H9 (cell line): ENCODE results near the gene RNF224. TPM values are rescaled to one million over a fixed set of nuclear protein-coding genes. Genes with fewer than 3 reads are reported as not detected.

Experiments used
- DNase-seq: peaks from one replicate; pipeline ENCODE4 v3.0.0-alpha.2; 2017
- H2AFZ ChIP-seq: one replicate; pipeline ENCODE4 v1.6.1; 2013; ENCODE audit warnings: mild to moderate bottlenecking, low read length, control low read depth, moderate library complexity
- H2AK5ac ChIP-seq: 2 replicates; pipeline ENCODE4 v1.6.1; 2013; ENCODE audit warnings: low read length, control low read depth, mixed read lengths; ENCODE audit not compliant: insufficient read length
- H2BK120ac ChIP-seq: one replicate; pipeline ENCODE4 v1.6.1; 2013; ENCODE audit warnings: low read depth, mild to moderate bottlenecking, low read length, control low read depth, inconsistent platforms; ENCODE audit not compliant: poor library complexity, severe bottlenecking
- H2BK12ac ChIP-seq: 2 replicates; pipeline ENCODE4 v1.6.1; 2013; ENCODE audit warnings: low read length, control low read depth, mixed read lengths, low read depth; ENCODE audit not compliant: insufficient read length
- H2BK15ac ChIP-seq: 2 replicates; pipeline ENCODE4 v1.6.1; 2013; ENCODE audit warnings: low read depth, low read length, control low read depth
- H2BK20ac ChIP-seq: one replicate; pipeline ENCODE4 v1.6.1; 2013; ENCODE audit warnings: low read depth, mild to moderate bottlenecking, low read length, control low read depth, inconsistent platforms; ENCODE audit not compliant: poor library complexity, severe bottlenecking
- H2BK5ac ChIP-seq: 2 replicates; pipeline ENCODE4 v1.6.1; 2013; ENCODE audit warnings: low read length, control low read depth, mixed read lengths; ENCODE audit not compliant: insufficient read length
- H3K14ac ChIP-seq: 2 replicates; pipeline ENCODE4 v1.6.1; 2013; ENCODE audit warnings: low read length, control low read depth; ENCODE audit not compliant: insufficient read depth
- H3K18ac ChIP-seq: 2 replicates; pipeline ENCODE4 v1.6.1; 2013; ENCODE audit warnings: low read depth, mild to moderate bottlenecking, mixed read lengths, low read length, control low read depth; ENCODE audit not compliant: insufficient read length
- H3K23ac ChIP-seq: 2 replicates; pipeline ENCODE4 v1.6.1; 2013; ENCODE audit warnings: low read length, control low read depth, mixed read lengths, low read depth; ENCODE audit not compliant: insufficient read length
- H3K23me2 ChIP-seq: 2 replicates; pipeline ENCODE4 v1.6.1; 2013; ENCODE audit warnings: low read depth, mild to moderate bottlenecking, mixed read lengths, low read length, control low read depth; ENCODE audit not compliant: insufficient read length, poor library complexity, severe bottlenecking
- H3K27ac ChIP-seq: 2 replicates; pipeline ENCODE4 v1.5.1; 2013; ENCODE audit warnings: low read length, control low read depth, mixed read lengths, low read depth; ENCODE audit not compliant: insufficient read length
- H3K27me3 ChIP-seq: 2 replicates; pipeline ENCODE4 v1.6.1; 2013; ENCODE audit warnings: low read length, control low read depth, inconsistent platforms; ENCODE audit not compliant: insufficient read depth
- H3K4ac ChIP-seq: 2 replicates; pipeline ENCODE4 v1.6.1; 2013; ENCODE audit warnings: low read depth, mild to moderate bottlenecking, control low read depth, inconsistent platforms, low read length, moderate library complexity
- H3K4me1 ChIP-seq: 2 replicates; pipeline ENCODE4 v1.6.1; 2013; ENCODE audit warnings: low read length, control low read depth, inconsistent platforms; ENCODE audit not compliant: insufficient read depth
- H3K4me2 ChIP-seq: 2 replicates; pipeline ENCODE4 v1.6.1; 2013; ENCODE audit warnings: low read length, control low read depth, mixed read lengths; ENCODE audit not compliant: insufficient read length, insufficient read depth
- H3K56ac ChIP-seq: 2 replicates; pipeline ENCODE4 v1.6.1; 2013; ENCODE audit warnings: low read depth, mild to moderate bottlenecking, mixed read lengths, low read length, control low read depth; ENCODE audit not compliant: insufficient read length
- H3K79me1 ChIP-seq: 2 replicates; pipeline ENCODE4 v1.6.1; 2013; ENCODE audit warnings: low read depth, mild to moderate bottlenecking, moderate library complexity, low read length, control low read depth, inconsistent platforms; ENCODE audit not compliant: insufficient read depth, poor library complexity, severe bottlenecking
- H3K79me2 ChIP-seq: 2 replicates; pipeline ENCODE4 v1.6.1; 2013; ENCODE audit warnings: low read length, control low read depth, inconsistent platforms; ENCODE audit not compliant: insufficient read depth
- H3K9ac ChIP-seq: 2 replicates; pipeline ENCODE4 v1.6.1; 2013; ENCODE audit warnings: low read length, control low read depth, mixed read lengths; ENCODE audit not compliant: insufficient read length; ENCODE audit errors: extremely low read depth
- H3K9me3 ChIP-seq: one replicate; pipeline ENCODE4 v1.6.1; 2013; ENCODE audit warnings: low read depth, low read length, inconsistent platforms; ENCODE audit not compliant: control insufficient read depth
- H3T11ph ChIP-seq: one replicate; pipeline ENCODE4 v1.6.1; 2013; ENCODE audit warnings: mild to moderate bottlenecking, low read length, control low read depth, inconsistent platforms
- H4K20me1 ChIP-seq: one replicate; pipeline ENCODE4 v1.6.1; 2013; ENCODE audit not compliant: control insufficient read depth, insufficient read length, insufficient read depth
- H4K5ac ChIP-seq: 2 replicates; pipeline ENCODE4 v1.6.1; 2013; ENCODE audit warnings: low read depth, mild to moderate bottlenecking, mixed read lengths, low read length, control low read depth; ENCODE audit not compliant: insufficient read length
- H4K8ac ChIP-seq: replicated peaks from 2 replicates; pipeline ENCODE4 v1.6.1; 2013; ENCODE audit warnings: low read length, control low read depth, mixed read lengths, low read depth; ENCODE audit not compliant: insufficient read length
- H4K91ac ChIP-seq: 2 replicates; pipeline ENCODE4 v1.6.1; 2013; ENCODE audit warnings: low read depth, mild to moderate bottlenecking, moderate library complexity, mixed read lengths, low read length, control low read depth; ENCODE audit not compliant: insufficient read length
- H3K27ac Mint-ChIP-seq, 3 experiments: 2 replicates in 2 of 3; 3 replicates in 1 of 3; pipeline ENCODE4 v1.8.0; 2020 to 2021; ENCODE audit warnings: mixed read lengths in 3 of 3, mild to moderate bottlenecking in 1 of 3, moderate library complexity in 1 of 3
- H3K27me3 Mint-ChIP-seq: 2 replicates; pipeline ENCODE4 v1.8.0; 2021; ENCODE audit warnings: low read depth, mild to moderate bottlenecking, moderate library complexity, mixed read lengths
- H3K36me3 Mint-ChIP-seq, 3 experiments: 2 replicates in 2 of 3; 3 replicates in 1 of 3; pipeline ENCODE4 v1.8.0; 2020 to 2021; ENCODE audit warnings: low read depth in 3 of 3, mixed read lengths in 3 of 3; ENCODE audit not compliant: insufficient read depth in 1 of 3
- H3K4me1 Mint-ChIP-seq, 2 experiments: 2 replicates each; pipeline ENCODE4 v1.8.0; 2020; ENCODE audit warnings: mixed read lengths in 2 of 2
- H3K4me3 Mint-ChIP-seq, 2 experiments: 2 replicates in 1 of 2; 3 replicates in 1 of 2; pipeline ENCODE4 v1.8.0; 2020 to 2021; ENCODE audit warnings: mild to moderate bottlenecking in 2 of 2, mixed read lengths in 2 of 2, moderate library complexity in 1 of 2
- H3K9me3 Mint-ChIP-seq, 2 experiments: 2 replicates in 1 of 2; 3 replicates in 1 of 2; pipeline ENCODE4 v1.8.0; 2020; ENCODE audit warnings: mild to moderate bottlenecking in 2 of 2, mixed read lengths in 2 of 2, moderate library complexity in 1 of 2
- WGBS: extraction: QIAGEN DNeasy Blood & Tissue Kit; methylation state at CpG from one replicate; pipeline ENCODE4 v1.1.7; 2013; ENCODE audit warnings: missing lambda C conversion rate, low lambda C conversion rate, mixed read lengths; ENCODE audit not compliant: insufficient read length; ENCODE audit errors: extremely low coverage; 5-methylcytosine and 5-hydroxymethylcytosine counted together
- total RNA-seq: library from RNA; stranded (reverse); gene quantifications from 2 replicates; pipeline ENCODE4 v1.2.1, GENCODE V29; 2021
- TF ChIP-seq, protein P1 (sequence below): fragments of 200-600 bp; sonication (generic); conservative IDR thresholded peaks from 3 replicates; pipeline ENCODE4 v1.8.0; 2021; ENCODE audit warnings: antibody characterized with exemption, mild to moderate bottlenecking

RNF224 gene
- total RNA-seq, 1 experiment from 2014 or later: 0.15 TPM

DNA sequence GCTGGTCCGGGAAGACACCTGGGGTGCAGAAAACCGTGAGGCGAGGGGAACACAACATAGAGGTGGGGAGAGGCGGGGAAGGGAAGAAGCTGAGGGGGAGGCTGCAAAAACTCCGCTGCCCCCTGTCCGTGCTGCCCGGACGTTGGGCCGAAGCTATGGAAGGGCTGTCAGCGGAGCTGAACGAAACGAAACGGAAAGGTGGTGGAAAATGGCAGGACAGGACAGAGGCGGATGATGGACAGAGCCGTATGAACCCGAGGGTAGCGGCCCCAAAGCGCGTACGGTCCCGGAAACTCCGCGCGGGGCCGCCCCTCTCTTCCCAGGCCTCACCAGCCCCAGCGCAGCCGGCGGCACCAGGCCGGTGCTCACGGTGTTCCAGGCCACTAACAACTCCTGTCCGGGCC lies 39.2 kb upstream of the RNF224 start:
- Histone ChIP-seq H3K9ac (peak overlapping the region; percentile 41), H2BK120ac (no peak overlapping the region), H2BK12ac (no peak overlapping the region), H3K79me1 (peaks cover 6% of the 10 kb centered on the region), H2AFZ (no peak overlapping the region), H3K23me2 (peaks cover 13% of the 10 kb centered on the region), H3K4ac (no peak overlapping the region), H3K56ac (no peak overlapping the region), H3K4me2 (peak overlapping the region; percentile 82), H3T11ph (no peak overlapping the region), H3K27ac (no peak overlapping the region), H3K79me2 (peaks cover 10% of the 10 kb centered on the region; the same call in 1 of the 2 replicates), H2AK5ac (no peak overlapping the region), H3K9me3 (no peaks in the 10 kb centered on the region), H2BK15ac (no peak overlapping the region), H4K5ac (no peak overlapping the region), H3K18ac (peak overlapping the region; percentile 37), H4K91ac (no peak overlapping the region), H3K14ac (no peak overlapping the region), H3K27me3 (no peaks in the 10 kb centered on the region), H3K23ac (no peak overlapping the region), H4K8ac (no peak overlapping the region), H4K20me1 (peaks cover 2% of the 10 kb centered on the region), H2BK5ac (no peak overlapping the region), H3K4me1 (peaks cover 5% of the 10 kb centered on the region; the same call in 1 of the 2 replicates), H2BK20ac (no peak overlapping the region)
- no peaks in the 10 kb centered on the region for H3K27me3 Mint-ChIP-seq
- H3K9me3 Mint-ChIP-seq: no peaks in the 10 kb centered on the region
- peaks cover 7 to 56% (median 43%) of the 10 kb centered on the region in 3 experiments; a peak in 6 of 7 replicates for H3K36me3 Mint-ChIP-seq
- peaks cover 17 to 22% of the 10 kb centered on the region in 2 experiments for H3K4me1 Mint-ChIP-seq
- TF ChIP-seq, protein P1, sequence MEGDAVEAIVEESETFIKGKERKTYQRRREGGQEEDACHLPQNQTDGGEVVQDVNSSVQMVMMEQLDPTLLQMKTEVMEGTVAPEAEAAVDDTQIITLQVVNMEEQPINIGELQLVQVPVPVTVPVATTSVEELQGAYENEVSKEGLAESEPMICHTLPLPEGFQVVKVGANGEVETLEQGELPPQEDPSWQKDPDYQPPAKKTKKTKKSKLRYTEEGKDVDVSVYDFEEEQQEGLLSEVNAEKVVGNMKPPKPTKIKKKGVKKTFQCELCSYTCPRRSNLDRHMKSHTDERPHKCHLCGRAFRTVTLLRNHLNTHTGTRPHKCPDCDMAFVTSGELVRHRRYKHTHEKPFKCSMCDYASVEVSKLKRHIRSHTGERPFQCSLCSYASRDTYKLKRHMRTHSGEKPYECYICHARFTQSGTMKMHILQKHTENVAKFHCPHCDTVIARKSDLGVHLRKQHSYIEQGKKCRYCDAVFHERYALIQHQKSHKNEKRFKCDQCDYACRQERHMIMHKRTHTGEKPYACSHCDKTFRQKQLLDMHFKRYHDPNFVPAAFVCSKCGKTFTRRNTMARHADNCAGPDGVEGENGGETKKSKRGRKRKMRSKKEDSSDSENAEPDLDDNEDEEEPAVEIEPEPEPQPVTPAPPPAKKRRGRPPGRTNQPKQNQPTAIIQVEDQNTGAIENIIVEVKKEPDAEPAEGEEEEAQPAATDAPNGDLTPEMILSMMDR: no peak
- H3K4me3 Mint-ChIP-seq: peak overlapping the region; percentile 90 to 97
- DNase-seq: no peak
- H3K27ac Mint-ChIP-seq: peak overlapping the region; percentile 40 to 95 (median 88); a peak in 5 of 7 replicates
- no CpG with 5 or more reads among the region's 31 CpGs for WGBS
